Panc1 (cell line): Measurements from ENCODE around the gene PLS3. TPM values are rescaled to one million over a fixed set of nuclear protein-coding genes. Genes with fewer than 3 reads are reported as not detected.
A peak's percentile ranks its signal among the peaks of the same experiment; 100 is the strongest.

Experiments
- ATAC-seq: fragments of 200-7000 bp; cut with Tn5 transposase; 2 replicates; pipeline ENCODE4 v1.9.1; 2020; ENCODE audit warnings: mild to moderate bottlenecking, moderate library complexity
- BruUV-seq: library from RNA; stranded (reverse); fragments of 400-500 nt; replicated peaks from 2 replicates; lab custom pipeline; 2021; lab: Mats Ljungman, UMichigan
- CTCF ChIA-PET: fragments of 300-600 bp; sonication (Branson Sonifier 250); formaldehyde crosslinking; loops from one replicate; lab custom pipeline; 2022; ENCODE audit warnings: antibody characterized with exemption; lab: Charles Lee
- POLR2A ChIA-PET: fragments of 300-600 bp; sonication (Branson Sonifier 250); formaldehyde crosslinking; loops from one replicate; lab custom pipeline; 2022; ENCODE audit warnings: antibody characterized with exemption; lab: Charles Lee
- DNase-seq: peaks from one replicate; pipeline ENCODE4 v3.0.0-alpha.2; 2010; ENCODE audit warnings: low read depth, low spot score
- H3K27ac ChIP-seq: 2 replicates; pipeline ENCODE4 v1.5.1; 2011; ENCODE audit warnings: mild to moderate bottlenecking, low read length, inconsistent platforms
- H3K27me3 ChIP-seq: fragments of 200-500 bp; sonication (Bioruptor generic); 2 replicates; pipeline ENCODE4 v1.6.0; 2014; ENCODE audit warnings: low read length, inconsistent platforms; ENCODE audit not compliant: control insufficient read depth, insufficient read depth
- H3K36me3 ChIP-seq: fragments of 200-500 bp; sonication (Bioruptor generic); 2 replicates; pipeline ENCODE4 v1.5.1; 2014; ENCODE audit warnings: inconsistent platforms, mild to moderate bottlenecking, low read length, moderate library complexity; ENCODE audit not compliant: control insufficient read depth, insufficient read depth
- H3K4me1 ChIP-seq: 2 replicates; pipeline ENCODE4 v1.5.1; 2011; ENCODE audit warnings: inconsistent platforms, mild to moderate bottlenecking, low read length, moderate library complexity; ENCODE audit not compliant: control insufficient read depth, insufficient read depth
- H3K4me3 ChIP-seq, 2 experiments: 2 replicates each; pipeline ENCODE4 v1.5.1; 2011 to 2012; ENCODE audit warnings: low read depth in 2 of 2, low read length in 2 of 2, mild to moderate bottlenecking in 2 of 2, inconsistent platforms in 1 of 2, moderate library complexity in 1 of 2
- H3K9me3 ChIP-seq: fragments of 200-500 bp; sonication (Bioruptor generic); 2 replicates; pipeline ENCODE4 v1.5.1; 2014; ENCODE audit warnings: low read depth, mild to moderate bottlenecking, inconsistent platforms, low read length, moderate library complexity; ENCODE audit not compliant: control insufficient read depth, insufficient read depth
- POLR2AphosphoS5 ChIP-seq: IDR thresholded peaks from 2 replicates; pipeline ENCODE4 v1.6.1; 2012; ENCODE audit warnings: mild to moderate bottlenecking, low read depth, low read length, moderate library complexity
- SIN3A ChIP-seq: IDR thresholded peaks from 2 replicates; pipeline ENCODE4 v1.6.1; 2012; ENCODE audit warnings: low read depth, mild to moderate bottlenecking, low read length, moderate library complexity, borderline replicate concordance; ENCODE audit not compliant: insufficient read depth
- TCF7L2 ChIP-seq: IDR thresholded peaks from 2 replicates; pipeline ENCODE4 v1.6.1; 2011; ENCODE audit warnings: mild to moderate bottlenecking, low read depth, low read length, inconsistent platforms
- in situ Hi-C: cut with HindIII; loops from 2 replicates; pipeline ENCODE4 v1.10.0; 2016; ENCODE audit warnings: low sequenced_read_pairs, low pct_unique_long_range_greater_than_20kb
- intact Hi-C: fragments of 100-400 bp; cut with micrococcal nuclease; formaldehyde crosslinking; loops from one replicate; pipeline ENCODE4 v1.10.0; 2022; ENCODE audit not compliant: unreplicated experiment
- total RNA-seq: library from RNA; stranded (reverse); gene quantifications from one replicate; pipeline ENCODE4 v1.2.1, GENCODE V29; 2021; ENCODE audit not compliant: unreplicated experiment
- TF ChIP-seq, protein P1 (sequence below), 2 experiments: IDR thresholded peaks; 2 replicates each; pipeline ENCODE4 v1.6.1; 2011 to 2012; ENCODE audit warnings: low read depth in 2 of 2, control low read depth in 1 of 2, low read length in 1 of 2, mild to moderate bottlenecking in 1 of 2, moderate library complexity in 1 of 2; ENCODE audit not compliant: insufficient read depth in 1 of 2
- TF ChIP-seq, protein P2 (sequence below): fragments of 450-650 bp; IDR thresholded peaks from 2 replicates; pipeline ENCODE4 v1.5.1; 2017; ENCODE audit warnings: mild to moderate bottlenecking

PLS3 gene
- total RNA-seq, 1 experiment from 2014 or later = 164 TPM

DNA sequence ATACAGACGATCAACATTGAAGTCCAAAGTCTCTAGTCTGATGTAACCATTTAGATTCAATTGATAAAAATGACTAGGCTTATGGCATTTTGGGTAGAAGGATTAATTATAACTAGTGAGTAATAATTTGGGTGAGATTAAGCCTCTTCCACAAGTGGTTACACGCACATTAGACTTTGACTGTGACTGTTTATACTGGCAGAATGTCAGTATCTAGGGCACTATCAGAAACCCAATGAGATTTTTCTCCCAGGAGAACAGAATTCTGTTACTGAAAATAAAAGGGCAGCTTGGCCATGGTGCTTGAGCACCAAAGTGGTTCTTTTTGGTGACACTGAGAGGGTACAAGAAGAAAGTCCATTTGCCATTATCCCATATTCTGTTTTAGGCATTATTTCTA lies 3.3 kb downstream of the PLS3 start:
- in situ Hi-C loops (no loop called here), intact Hi-C loops (loop anchor here (5.0 kb wide), 1 partner anchor 232 kb away; no protein-coding TSS in a partner anchor)
- no TSS peak for BruUV-seq

DNA sequence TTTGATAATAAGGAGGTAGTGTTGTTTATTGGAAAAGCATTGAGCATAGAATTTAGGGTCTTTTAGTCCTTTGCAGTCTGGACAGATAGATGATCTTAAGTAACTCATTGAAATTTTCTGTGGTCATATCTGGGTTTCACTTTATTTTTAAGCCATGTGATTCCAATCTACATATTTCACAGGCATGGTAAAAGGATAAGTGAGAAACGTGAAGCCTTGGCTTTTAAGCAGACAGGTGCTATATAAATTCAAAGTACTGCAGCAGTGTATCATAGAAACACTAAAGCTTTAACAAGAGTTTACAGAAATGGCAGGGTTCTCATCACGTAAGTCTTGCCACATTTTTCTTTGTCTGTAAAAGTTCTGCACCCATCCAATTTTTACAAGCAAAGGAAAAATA lies 4.9 kb downstream of the PLS3 start:
- Histone ChIP-seq H3K27ac (0 out of 2 replicates have a peak overlapping the region, but pooled peaks have one; percentile 17), H3K9me3 (no peaks in the 10 kb centered on the region), H3K36me3 (no peaks in the 10 kb centered on the region; the same call in 1 of the 2 replicates), H3K4me3 (no peak overlapping the region), H3K4me1 (peaks cover 27% of the 10 kb centered on the region), H3K27me3 (no peaks in the 10 kb centered on the region)
- ATAC-seq (no peak), DNase-seq (no peak)
- intact Hi-C loops = no loop called here
- in situ Hi-C loops = no loop called here
- ChIA-PET POLR2A (no interaction called here), CTCF (no interaction called here)
- TF ChIP-seq, protein P1, sequence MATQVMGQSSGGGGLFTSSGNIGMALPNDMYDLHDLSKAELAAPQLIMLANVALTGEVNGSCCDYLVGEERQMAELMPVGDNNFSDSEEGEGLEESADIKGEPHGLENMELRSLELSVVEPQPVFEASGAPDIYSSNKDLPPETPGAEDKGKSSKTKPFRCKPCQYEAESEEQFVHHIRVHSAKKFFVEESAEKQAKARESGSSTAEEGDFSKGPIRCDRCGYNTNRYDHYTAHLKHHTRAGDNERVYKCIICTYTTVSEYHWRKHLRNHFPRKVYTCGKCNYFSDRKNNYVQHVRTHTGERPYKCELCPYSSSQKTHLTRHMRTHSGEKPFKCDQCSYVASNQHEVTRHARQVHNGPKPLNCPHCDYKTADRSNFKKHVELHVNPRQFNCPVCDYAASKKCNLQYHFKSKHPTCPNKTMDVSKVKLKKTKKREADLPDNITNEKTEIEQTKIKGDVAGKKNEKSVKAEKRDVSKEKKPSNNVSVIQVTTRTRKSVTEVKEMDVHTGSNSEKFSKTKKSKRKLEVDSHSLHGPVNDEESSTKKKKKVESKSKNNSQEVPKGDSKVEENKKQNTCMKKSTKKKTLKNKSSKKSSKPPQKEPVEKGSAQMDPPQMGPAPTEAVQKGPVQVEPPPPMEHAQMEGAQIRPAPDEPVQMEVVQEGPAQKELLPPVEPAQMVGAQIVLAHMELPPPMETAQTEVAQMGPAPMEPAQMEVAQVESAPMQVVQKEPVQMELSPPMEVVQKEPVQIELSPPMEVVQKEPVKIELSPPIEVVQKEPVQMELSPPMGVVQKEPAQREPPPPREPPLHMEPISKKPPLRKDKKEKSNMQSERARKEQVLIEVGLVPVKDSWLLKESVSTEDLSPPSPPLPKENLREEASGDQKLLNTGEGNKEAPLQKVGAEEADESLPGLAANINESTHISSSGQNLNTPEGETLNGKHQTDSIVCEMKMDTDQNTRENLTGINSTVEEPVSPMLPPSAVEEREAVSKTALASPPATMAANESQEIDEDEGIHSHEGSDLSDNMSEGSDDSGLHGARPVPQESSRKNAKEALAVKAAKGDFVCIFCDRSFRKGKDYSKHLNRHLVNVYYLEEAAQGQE (IDR thresholded peaks at IDR 0.05; ENCODE audit: insufficient read depth in 1 of 2, low read depth in 2 of 2, low read length in 1 of 2) = no peak
- TF ChIP-seq TCF7L2 = no peak
- TF ChIP-seq, protein P2, sequence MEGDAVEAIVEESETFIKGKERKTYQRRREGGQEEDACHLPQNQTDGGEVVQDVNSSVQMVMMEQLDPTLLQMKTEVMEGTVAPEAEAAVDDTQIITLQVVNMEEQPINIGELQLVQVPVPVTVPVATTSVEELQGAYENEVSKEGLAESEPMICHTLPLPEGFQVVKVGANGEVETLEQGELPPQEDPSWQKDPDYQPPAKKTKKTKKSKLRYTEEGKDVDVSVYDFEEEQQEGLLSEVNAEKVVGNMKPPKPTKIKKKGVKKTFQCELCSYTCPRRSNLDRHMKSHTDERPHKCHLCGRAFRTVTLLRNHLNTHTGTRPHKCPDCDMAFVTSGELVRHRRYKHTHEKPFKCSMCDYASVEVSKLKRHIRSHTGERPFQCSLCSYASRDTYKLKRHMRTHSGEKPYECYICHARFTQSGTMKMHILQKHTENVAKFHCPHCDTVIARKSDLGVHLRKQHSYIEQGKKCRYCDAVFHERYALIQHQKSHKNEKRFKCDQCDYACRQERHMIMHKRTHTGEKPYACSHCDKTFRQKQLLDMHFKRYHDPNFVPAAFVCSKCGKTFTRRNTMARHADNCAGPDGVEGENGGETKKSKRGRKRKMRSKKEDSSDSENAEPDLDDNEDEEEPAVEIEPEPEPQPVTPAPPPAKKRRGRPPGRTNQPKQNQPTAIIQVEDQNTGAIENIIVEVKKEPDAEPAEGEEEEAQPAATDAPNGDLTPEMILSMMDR = no peak
- TF ChIP-seq POLR2AphosphoS5 = no peak
- TF ChIP-seq SIN3A = no peak
- BruUV-seq = no TSS peak

More for the DNA sequence above, 3.3 kb downstream of the PLS3 start:
- H3K36me3 ChIP-seq = no peaks in the 10 kb centered on the region; the same call in 1 of the 2 replicates
- POLR2A ChIA-PET = no interaction called here
- DNase-seq (no peak), ATAC-seq (no peak)
- H3K4me3 ChIP-seq = no peak overlapping the region
- no peaks in the 10 kb centered on the region for H3K27me3 ChIP-seq
- H3K4me1 ChIP-seq = peaks cover 43% of the 10 kb centered on the region
- peak overlapping the region; percentile 92; the same call in 1 of the 2 replicates for H3K27ac ChIP-seq
- CTCF ChIA-PET = no interaction called here
- no peak for TF ChIP-seq SIN3A
- TF ChIP-seq, protein P2 = no peak
- no peak for TF ChIP-seq POLR2AphosphoS5
- TF ChIP-seq, protein P1 (IDR thresholded peaks at IDR 0.05; ENCODE audit: insufficient read depth in 1 of 2, low read depth in 2 of 2, low read length in 1 of 2) = no peak
- no peak for TF ChIP-seq TCF7L2
- no peaks in the 10 kb centered on the region for H3K9me3 ChIP-seq
